GM18499 (cell line): ENCODE results near the gene DNTT.

Experiments used
- ATAC-seq: cut with Tn5 transposase; IDR thresholded peaks from one replicate; pipeline ENCODE4 v1.9.1; 2021; ENCODE audit warnings: moderate number of reproducible peaks; ENCODE audit not compliant: insufficient read depth, unreplicated experiment

The DNTT gene

DNA sequence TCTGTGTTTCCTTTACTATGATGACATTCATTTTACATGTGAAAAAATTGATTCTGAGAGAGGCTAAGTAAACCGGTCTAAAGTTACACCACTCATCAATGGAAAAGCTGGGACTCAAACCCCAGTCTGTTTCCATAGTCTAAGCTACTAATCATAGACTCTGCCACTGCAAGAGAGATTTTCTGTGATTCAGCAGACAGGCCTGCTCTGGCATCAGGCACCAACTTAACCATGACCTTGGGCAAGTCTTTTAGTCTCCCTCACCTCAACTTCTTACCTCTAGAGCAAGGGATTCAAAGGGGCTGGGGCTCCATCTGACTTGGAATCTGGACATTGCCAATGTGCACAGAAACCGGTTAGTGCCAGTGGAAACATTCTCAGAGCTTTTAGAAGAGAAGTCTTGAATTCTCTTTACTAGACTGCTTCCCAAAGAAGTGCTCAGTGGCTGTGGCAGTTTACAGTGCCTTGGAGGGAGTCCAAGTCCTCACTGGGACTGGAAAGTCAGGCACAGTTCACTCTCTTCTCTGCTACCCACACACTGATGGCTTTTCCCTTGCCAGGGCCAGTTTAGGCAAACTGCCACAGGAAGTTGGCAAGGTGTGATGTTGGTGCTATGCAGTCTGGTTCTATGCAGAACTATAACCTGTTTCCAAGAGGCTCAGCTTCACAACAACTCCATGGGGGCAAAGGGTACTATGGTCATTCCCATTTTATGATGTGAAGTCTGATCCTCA is 28.4 kb upstream of the DNTT start:
- ATAC-seq, result no peak

DNA sequence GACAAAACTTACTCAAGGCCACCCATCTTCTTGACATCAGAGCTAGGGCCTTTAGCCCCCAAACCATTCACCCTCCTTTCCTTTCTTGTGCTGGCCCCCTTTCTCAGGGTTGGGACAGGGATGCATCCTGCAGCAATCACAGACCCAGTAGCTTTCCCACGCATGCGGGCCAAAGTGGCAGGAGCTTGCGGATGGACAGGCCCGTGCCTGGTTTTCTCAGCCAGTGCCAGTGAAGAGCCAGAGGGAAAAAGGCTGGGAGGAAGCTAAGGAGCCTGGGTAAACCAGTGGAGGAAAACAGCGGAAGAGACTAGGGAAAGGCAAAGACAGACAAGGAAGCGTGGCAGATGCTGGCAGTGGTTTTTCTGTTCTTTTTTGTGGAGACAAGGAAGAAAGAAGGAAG is 27.8 kb upstream of the DNTT start:
- ATAC-seq, result no peak

DNA sequence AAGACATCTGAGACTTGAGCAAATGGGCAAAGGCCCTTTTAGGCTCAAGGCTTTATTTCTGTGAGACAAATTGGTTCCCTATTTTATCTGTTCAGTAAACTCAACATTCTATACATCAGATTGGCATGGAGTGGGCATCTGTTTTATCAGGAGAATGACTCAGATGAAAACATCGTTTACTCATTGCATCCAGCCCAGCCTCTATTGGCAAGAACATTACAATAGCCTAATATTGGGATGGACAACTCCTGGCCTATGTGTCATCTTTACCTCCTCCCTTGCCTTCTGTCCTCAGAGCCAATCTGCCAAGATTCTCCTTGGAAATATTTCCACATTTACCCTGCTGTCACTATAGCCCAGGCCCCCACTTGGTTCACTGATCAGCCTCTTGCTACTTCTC is 27.4 kb upstream of the DNTT start:
- ATAC-seq, result no peak

GRCh38 chr10:96279191-96279641 is 25.0 kb upstream of the DNTT start:
- no peak for ATAC-seq

- no peak for ATAC-seq
Measured at GRCh38 chr10:96280859-96281258, 23.4 kb upstream of the DNTT start.

- ATAC-seq, result no peak
Measured at GRCh38 chr10:96281444-96282029, 22.7 kb upstream of the DNTT start.

DNA sequence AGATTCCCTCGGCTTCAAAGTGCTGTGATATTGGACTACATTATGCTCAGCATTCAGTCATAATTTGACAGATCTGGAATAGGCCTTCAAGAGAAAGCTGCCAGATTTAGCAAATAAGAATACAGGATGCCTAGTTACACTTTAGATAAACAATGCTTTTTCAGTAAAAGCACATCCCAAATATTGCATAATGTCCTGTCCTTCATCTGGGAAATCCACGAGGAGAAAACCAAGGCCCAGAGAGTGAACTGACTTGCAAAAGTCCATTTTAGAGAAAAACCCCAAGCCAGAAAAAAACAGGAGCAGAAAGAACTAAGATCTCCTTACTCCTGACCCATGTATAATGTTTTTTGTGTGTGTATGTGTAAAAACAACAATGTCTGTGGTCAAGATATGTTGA is 20.9 kb upstream of the DNTT start:
- no peak for ATAC-seq

DNA sequence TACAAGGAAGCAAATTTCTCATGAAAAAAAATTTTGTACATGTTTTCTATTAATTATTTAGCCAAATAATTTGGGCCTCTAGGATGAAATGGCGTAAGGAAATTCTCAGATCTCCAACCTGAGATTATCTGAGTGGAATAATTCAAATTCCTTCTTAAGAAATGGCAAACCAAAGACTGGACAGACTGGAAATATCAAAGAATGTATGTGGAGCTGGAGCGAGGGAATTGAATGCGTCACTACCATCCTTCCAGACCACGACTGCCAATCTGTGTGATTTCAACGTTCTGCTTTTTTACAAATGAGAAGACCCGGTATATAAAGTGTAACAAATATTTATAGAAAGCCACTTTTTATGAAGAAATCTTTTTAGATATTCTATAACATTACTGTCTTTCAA is 20.5 kb upstream of the DNTT start:
- ATAC-seq, result no peak

- no peak for ATAC-seq
Measured at GRCh38 chr10:96285331-96285752, 18.9 kb upstream of the DNTT start.

DNA sequence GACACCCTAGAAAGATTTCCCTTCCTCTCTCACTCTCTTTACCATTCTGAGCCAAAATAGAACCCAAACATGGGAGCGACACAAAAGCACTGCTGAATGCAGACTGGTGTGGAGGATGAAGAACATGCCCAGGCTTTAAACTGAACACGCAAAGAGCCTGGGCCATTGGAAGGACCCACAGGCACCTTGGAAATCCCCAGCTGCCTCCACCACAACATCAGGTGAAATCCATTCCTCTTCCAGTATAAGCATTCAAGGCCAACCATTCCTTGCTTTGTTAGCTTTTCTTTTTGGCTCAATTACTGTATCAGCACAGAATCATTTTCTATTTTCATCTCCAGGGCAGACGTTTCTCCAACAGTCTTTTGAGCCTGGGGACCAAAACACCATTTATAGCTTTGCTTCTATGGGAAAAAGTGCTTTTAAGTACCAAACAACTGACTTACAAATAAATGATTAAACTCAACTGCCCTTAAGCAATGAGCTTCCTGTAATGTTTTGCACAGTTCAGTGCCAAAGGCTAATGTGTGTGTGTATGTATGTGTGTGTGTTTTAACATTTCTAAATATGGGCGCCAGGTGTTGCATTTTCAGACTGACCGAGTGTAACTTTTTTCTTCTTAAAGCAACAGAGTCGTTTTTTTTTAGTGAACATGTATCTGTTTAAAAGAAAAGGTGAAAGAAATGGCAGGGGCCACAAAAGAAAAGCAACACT is 16.7 kb upstream of the DNTT start:
- no peak for ATAC-seq

- ATAC-seq, result peak; percentile 47
Measured at GRCh38 chr10:96288151-96288621, 16.0 kb upstream of the DNTT start.

DNA sequence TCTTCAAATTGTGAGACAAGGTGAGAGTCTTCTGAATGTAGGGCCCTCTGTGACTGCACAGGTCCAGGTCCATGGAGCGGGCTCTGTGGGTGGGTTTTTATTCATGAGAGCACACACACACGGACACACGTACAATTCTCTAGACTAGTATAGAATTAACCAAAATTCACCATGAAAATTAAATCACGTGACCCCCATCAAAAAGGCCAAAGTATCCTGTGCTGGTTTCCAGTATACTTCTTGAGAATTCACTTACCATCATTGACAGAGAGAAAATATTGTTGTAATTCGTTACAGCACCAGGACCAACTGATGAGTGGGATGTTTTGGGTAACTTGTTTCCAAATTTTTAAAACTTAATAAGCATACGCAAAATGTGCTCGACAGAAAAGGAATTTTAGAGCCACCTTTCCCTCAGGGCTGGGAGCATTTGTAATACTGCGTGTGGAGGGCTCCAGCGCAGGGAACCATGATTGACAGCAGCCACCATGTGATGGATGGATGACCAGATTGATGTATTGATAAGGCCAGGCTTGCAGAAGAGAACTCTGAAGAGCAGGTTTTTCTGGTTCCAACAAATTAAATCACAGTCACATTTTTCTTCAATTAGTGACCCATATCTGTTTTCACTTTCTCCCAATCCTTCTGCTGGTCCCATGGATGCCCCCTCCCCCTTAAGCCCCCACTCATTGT is 14.9 kb upstream of the DNTT start:
- no peak for ATAC-seq

DNA sequence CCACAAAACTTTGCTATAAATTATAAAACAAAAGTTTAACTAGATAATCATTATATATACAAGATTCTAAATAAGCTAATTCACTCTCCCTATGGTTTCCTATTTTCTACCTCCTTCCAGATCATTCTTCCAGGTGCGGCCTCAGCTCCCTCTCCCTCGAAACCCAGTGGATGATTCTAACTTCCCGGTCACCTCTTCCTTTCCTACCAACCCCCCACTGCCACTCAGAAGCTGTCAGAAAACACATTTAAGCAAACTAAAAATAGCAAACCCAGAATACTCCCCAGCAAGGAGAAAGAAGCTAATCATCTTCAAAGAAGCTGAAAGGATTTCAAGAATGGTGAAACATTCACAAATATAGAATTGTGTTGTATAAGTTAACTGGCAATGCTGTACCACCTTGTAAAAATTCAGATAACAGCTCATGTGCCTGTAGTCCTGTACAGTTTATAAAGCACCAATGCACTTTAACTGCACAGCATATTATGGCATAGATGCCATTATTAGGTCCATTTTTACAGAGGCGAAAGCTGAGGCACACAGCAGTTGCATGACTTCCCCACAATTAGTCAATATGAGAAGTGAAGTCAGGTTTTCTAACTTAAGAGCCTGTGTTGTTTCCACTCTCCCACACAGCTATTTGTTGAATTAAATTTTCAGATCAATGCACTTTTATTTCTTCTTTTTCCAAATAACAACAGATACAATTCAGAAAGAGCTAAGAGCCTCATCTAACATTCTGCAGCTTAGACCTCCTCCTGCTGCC is 13.7 kb upstream of the DNTT start:
- no peak for ATAC-seq

DNA sequence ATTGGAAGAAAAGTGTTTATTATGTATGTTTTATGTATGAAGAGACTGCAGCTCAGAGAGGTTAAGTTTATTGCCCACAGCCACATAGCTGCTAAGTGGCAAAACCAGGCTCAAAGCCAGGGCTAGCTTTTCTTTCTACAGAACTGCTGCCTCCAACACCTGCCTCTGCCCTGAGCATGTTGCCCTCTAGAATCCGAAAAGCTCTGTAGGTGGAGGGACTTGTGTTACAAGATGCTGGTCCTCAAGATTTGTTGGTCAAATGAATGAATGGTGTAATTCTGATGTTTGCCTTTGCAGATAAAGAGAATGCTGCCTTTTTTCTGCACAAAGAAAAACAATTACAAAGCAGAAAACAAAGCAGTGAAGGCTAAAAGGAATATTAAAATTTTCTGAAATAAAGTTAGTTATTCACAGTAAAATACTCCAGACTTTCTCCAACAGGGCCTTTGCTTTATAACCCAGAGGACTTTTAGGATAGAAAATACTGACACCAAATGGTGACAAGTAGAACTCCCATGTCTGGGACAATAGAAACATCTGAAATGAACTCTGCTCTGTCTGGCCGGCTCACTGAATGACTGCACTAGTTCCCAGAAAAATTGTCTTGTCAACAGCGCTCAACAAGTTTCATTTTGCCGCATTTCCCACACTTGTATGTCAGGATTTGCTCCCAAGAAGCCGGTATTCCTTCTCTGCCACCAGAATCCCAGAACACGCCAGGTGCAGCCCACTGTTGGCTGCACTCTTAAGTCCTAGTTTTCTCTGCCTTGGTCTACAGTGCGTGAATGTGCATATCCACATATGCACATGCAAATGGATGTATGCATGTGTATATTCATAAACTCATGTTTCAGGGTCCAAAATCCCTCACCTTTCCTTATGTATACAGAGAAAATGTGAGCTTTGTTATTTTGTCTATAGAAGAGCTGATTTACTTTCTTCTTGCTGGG is 11.0 kb upstream of the DNTT start:
- no peak for ATAC-seq

- ATAC-seq, result no peak
Measured at GRCh38 chr10:96295475-96295874, 8.8 kb upstream of the DNTT start.

- ATAC-seq, result no peak
Measured at GRCh38 chr10:96297486-96297885, 6.7 kb upstream of the DNTT start.

- no peak for ATAC-seq
Measured at GRCh38 chr10:96298362-96298761, 5.9 kb upstream of the DNTT start.

DNA sequence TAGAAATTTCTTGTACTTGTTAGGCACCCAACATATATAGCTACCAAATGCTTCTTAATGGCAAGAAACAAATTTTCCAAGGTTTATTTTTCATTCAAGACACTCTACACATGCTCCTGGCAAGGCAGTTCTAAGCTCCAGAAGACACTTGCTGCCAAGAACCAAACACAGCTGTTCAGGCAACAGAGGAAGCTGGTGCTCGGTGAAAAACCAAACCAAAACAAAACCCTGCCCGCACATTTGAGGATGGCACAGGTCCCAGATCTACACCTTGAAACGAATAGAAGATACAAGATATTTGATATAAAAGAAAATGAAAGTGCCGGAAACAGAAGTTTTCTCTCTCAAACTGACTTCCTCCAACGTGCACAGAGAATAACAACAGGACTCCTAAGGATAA is 4.9 kb upstream of the DNTT start:
- no peak for ATAC-seq

DNA sequence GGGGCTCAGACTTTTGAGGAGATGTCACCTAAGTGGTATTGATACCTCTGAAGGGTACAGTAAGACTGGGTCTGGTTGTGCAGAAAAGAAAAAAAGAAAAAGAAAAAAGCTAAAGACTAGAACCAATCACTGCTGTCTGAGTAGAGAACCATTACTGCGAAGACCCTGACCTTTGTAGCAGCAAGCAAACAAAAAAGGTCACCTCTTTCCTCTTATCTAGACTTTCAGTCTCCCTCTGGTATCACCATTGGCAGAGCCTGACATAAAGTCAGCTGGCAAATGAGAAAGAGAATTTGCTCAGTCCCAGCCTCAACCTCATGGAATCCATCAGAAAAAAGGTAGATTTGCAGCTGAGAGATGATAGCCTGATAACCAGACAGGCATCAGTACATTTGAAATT is 2.6 kb upstream of the DNTT start:
- no peak for ATAC-seq
